ENCODE data around the gene SASS6. TPM values are rescaled to one million over a fixed set of nuclear protein-coding genes. Genes with fewer than 3 reads are reported as not detected.

The SASS6 gene
- total and polyA plus RNA-seq, 9 of the 15 experiments (the other 6 are each of a cell fraction or from before 2014, with no cell fraction given), result 11.6 to 34.1 (median 18.0) TPM

GRCh38 chr1:100035214-100035613 is 97.5 kb downstream of the SASS6 start (continued):
- TF ChIP-seq FOXA3 (CRISPR knock-in tag; conservative IDR thresholded peaks at IDR 0.05 in 1 of 2, IDR thresholded peaks at IDR 0.05 in 1 of 2), result no peak
- no peak for TF ChIP-seq KLF16 (IDR thresholded peaks at IDR 0.05)
- TF ChIP-seq IRF1 (CRISPR knock-in tag; IDR thresholded peaks at IDR 0.05; ENCODE audit: borderline replicate concordance), result no peak
- TF ChIP-seq FOXK2 (conservative IDR thresholded peaks at IDR 0.05 in 1 of 2, IDR thresholded peaks at IDR 0.05 in 1 of 2; ENCODE audit: low read depth in 2 of 2), result no peak
- no peak for TF ChIP-seq SAFB2 (IDR thresholded peaks at IDR 0.05; ENCODE audit: borderline replicate concordance, low read depth, low read length, severe bottlenecking)
- TF ChIP-seq BMI1 (IDR thresholded peaks at IDR 0.05; ENCODE audit: low read length), result no peak
- no peak for TF ChIP-seq ZNF263 (CRISPR knock-in tag; IDR thresholded peaks at IDR 0.05; ENCODE audit: borderline replicate concordance)
- no peak for TF ChIP-seq ZNF551 (CRISPR knock-in tag; IDR thresholded peaks at IDR 0.05)

- Histone ChIP-seq H3K9me3 (replicated peaks; ENCODE audit: control insufficient read depth, insufficient read depth, low read depth, low read length) (0 out of 2 replicates have a peak, but pooled peaks cover 4% of the 10 kb centered on the region), H3K4me2 (ENCODE audit: insufficient read depth, low read length) (no peak overlapping the region), H3K79me2 (ENCODE audit: control insufficient read depth, insufficient read depth, low read length) (peaks cover 48% of the 10 kb centered on the region), H3K4me1 (replicated peaks in 1 of 2; ENCODE audit: control insufficient read depth in 2 of 2, insufficient read depth in 2 of 2, low read length in 2 of 2) (peaks cover 4 to 11% of the 10 kb centered on the region in 2 experiments; a peak in 3 of 5 replicates), H3K9ac (ENCODE audit: insufficient read depth in 1 of 2, low read depth in 2 of 2, low read length in 2 of 2) (no peak overlapping the region), H3K27ac (ENCODE audit: extremely low read depth, low read depth, low read length) (no peak overlapping the region), H3K4me3 (no peak overlapping the region), H2AFZ (ENCODE audit: low read depth, low read length) (no peak overlapping the region), H3K27me3 (ENCODE audit: control insufficient read depth in 2 of 2, insufficient read depth in 2 of 2, low read length in 2 of 2) (no peaks in the 10 kb centered on the region), H4K20me1 (replicated peaks; ENCODE audit: control insufficient read depth, insufficient read depth, low read length) (no peaks in the 10 kb centered on the region), H3K36me3 (ENCODE audit: control insufficient read depth, insufficient read depth, low read length) (peaks cover 18% of the 10 kb centered on the region), H3K9me1 (ENCODE audit: control insufficient read depth, insufficient read depth, low read length) (no peaks in the 10 kb centered on the region)
- ChIA-PET POLR2A (no interaction called here), CTCF (ENCODE audit: low intra/inter-chr PET ratio) (interaction anchor here (1.3 kb wide), 1 partner anchor 226 kb away, joined by 8 read pairs; no protein-coding TSS in a partner anchor)
- in situ Hi-C loops (cut with MboI), result no loop called here
- DNase-seq (ENCODE audit: extremely low read depth in 1 of 4, low spot score in 3 of 4), result peak in 2 of 4 experiments; percentile 53 to 60
- 0 out of 3 replicates have a peak, but pooled peaks have one; percentile 9 for ATAC-seq
- FAIRE-seq, result no peak
- no TSS peak for BruUV-seq (replicated peaks)
- intact Hi-C loops (cut with micrococcal nuclease), result loop anchor here (1.0 to 2.0 kb wide), 3 partner anchors 64 to 262 kb away; no protein-coding TSS in a partner anchor
- TF ChIP-seq DEAF1 (CRISPR knock-in tag; IDR thresholded peaks at IDR 0.05) (peak; percentile 60), SMC3 (conservative IDR thresholded peaks at IDR 0.05; ENCODE audit: insufficient read depth, low read depth, low read length) (peak; percentile 74), BCLAF1 (IDR thresholded peaks at IDR 0.05; ENCODE audit: borderline replicate concordance in 1 of 2, control insufficient read depth in 1 of 2, low read depth in 2 of 2, low read length in 1 of 2) (no peak), ZNF740 (CRISPR knock-in tag; IDR thresholded peaks at IDR 0.05) (no peak), ZNF740 (tag; IDR thresholded peaks at IDR 0.05) (0 out of 4 replicates have a peak, but pooled peaks of 1 of the 2 experiments have one; percentile 46), SOX6 (IDR thresholded peaks at IDR 0.05) (no peak)
These were observed 98.3 kb downstream of the SASS6 start for GRCh38 chr1:100034470-100034869.

All from K562 (cell line).